ENCODE results near the gene E4F1. TPM values are rescaled to one million over a fixed set of nuclear protein-coding genes. Genes with fewer than 3 reads are reported as not detected.
"Not testable (repeated sequence)": the region's sequence is repeated elsewhere in the genome, so short reads cannot be mapped to it uniquely, and the experiment has no call there.

E4F1 gene
- polyA plus RNA-seq, 1 experiment, result 17.6 TPM

DNA sequence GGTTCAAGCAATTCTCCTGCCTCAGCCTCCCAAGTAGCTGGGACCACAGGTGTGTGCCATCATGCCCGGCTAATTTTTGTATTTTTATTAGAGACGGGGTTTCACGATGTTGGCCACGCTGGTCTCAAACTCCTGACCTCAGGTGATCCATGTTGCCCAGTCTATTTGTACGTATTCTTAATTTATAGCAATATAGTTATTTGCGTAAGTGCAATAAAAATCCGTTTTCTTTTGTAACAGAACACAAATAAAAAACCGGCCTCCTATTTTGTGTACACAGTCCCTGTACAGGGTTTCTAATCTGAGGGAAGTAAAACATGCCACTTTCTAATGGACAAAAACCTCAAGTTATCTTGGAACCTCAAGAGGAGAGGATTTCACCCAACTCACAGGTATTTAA is 36.9 kb downstream of the E4F1 start:
- Histone ChIP-seq H3K36me3 (ENCODE audit: control insufficient read depth, insufficient read depth, low read length) (peaks cover 26% of the 10 kb centered on the region), H3K4me3 (ENCODE audit: low read depth, low read length) (no peak overlapping the region)
- POLR2A ChIA-PET, result no interaction called here

DNA sequence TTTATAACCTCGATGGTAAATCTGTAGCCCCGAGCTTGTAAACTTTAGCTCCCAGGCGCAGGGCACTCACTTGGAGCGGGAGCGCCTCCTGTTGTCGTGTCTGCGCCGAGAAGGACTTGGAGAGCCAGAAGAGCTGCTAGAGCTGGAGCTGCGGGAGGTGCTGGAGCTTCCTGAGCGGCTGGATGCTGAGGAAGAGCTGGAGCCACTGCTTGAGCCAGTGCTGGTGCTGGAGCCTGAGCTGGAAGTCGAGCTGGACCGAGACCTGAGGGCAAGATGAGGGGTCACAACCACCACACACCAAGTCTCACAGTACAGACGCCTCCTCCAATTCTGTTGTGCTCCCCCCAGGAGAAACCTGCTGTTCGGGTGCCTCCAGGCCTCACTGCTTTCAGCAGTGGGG is 39.6 kb downstream of the E4F1 start:
- peaks cover 17% of the 10 kb centered on the region for H3K36me3 ChIP-seq (ENCODE audit: control insufficient read depth, insufficient read depth, low read length)
- H3K4me3 ChIP-seq (ENCODE audit: low read depth, low read length); H3K27me3 ChIP-seq (ENCODE audit: control insufficient read depth, insufficient read depth, low read length); CTCF ChIA-PET; POLR2A ChIA-PET; DNase-seq (ENCODE audit: low read depth): not testable (repeated sequence)

More for the DNA sequence above, 36.9 kb downstream of the E4F1 start:
- H3K27me3 ChIP-seq (ENCODE audit: control insufficient read depth, insufficient read depth, low read length), result no peaks in the 10 kb centered on the region
- no peak for DNase-seq (ENCODE audit: low read depth)
- TF ChIP-seq, protein P1, sequence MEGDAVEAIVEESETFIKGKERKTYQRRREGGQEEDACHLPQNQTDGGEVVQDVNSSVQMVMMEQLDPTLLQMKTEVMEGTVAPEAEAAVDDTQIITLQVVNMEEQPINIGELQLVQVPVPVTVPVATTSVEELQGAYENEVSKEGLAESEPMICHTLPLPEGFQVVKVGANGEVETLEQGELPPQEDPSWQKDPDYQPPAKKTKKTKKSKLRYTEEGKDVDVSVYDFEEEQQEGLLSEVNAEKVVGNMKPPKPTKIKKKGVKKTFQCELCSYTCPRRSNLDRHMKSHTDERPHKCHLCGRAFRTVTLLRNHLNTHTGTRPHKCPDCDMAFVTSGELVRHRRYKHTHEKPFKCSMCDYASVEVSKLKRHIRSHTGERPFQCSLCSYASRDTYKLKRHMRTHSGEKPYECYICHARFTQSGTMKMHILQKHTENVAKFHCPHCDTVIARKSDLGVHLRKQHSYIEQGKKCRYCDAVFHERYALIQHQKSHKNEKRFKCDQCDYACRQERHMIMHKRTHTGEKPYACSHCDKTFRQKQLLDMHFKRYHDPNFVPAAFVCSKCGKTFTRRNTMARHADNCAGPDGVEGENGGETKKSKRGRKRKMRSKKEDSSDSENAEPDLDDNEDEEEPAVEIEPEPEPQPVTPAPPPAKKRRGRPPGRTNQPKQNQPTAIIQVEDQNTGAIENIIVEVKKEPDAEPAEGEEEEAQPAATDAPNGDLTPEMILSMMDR (IDR thresholded peaks at IDR 0.05; ENCODE audit: insufficient read depth, low read depth, low read length), result no peak
- CTCF ChIA-PET, result no interaction called here

DNA sequence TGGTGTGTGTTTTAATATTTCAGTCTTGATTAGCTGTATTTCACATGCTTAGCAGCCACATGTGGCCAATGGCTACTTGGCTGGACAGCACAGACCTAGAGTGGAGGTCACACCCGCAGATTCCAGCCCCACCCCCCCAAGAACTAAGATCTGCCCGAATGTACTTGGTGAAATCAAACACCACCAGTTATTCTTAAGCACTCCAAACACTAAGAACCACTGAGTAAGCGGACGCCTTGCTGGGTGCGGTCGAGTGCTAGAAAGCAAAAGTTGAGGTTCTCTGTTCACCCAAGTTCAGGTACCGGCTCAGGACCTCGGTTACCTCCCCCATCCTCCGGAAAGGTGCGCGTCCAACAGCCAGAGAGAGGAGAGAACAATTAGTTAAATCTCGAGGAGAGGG is 43.5 kb downstream of the E4F1 start:
- CTCF ChIA-PET; H3K27me3 ChIP-seq (ENCODE audit: control insufficient read depth, insufficient read depth, low read length); POLR2A ChIA-PET; DNase-seq (ENCODE audit: low read depth): not testable (repeated sequence)
- H3K36me3 ChIP-seq (ENCODE audit: control insufficient read depth, insufficient read depth, low read length), result peaks cover 13% of the 10 kb centered on the region
- peak overlapping the region; percentile 74 for H3K4me3 ChIP-seq (ENCODE audit: low read depth, low read length)

DNA sequence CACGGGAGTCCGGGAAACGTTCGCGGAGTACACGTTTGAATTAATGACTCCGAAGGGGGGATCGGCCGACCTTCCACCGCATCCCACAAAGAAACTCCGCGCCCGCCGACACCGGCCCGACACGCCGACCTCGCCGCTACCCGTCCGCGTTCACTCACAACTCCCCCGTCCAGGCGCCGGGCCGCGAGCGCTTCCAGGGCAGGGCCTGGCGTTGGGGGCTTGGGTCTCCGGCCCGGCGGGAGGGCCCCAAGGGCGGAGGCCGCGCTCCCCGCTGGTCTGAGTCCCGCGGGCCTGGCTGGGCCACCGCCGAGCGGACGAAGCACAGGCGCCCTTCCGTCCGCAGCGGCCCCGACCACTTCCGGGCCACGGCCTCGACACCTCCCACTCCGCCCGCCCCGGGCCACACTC is 44.1 kb downstream of the E4F1 start:
- H3K27me3 ChIP-seq (ENCODE audit: control insufficient read depth, insufficient read depth, low read length); DNase-seq (ENCODE audit: low read depth); POLR2A ChIA-PET; CTCF ChIA-PET: not testable (repeated sequence)
- Histone ChIP-seq H3K4me3 (ENCODE audit: low read depth, low read length) (peak overlapping the region; percentile 74), H3K36me3 (ENCODE audit: control insufficient read depth, insufficient read depth, low read length) (peaks cover 13% of the 10 kb centered on the region)

DNA sequence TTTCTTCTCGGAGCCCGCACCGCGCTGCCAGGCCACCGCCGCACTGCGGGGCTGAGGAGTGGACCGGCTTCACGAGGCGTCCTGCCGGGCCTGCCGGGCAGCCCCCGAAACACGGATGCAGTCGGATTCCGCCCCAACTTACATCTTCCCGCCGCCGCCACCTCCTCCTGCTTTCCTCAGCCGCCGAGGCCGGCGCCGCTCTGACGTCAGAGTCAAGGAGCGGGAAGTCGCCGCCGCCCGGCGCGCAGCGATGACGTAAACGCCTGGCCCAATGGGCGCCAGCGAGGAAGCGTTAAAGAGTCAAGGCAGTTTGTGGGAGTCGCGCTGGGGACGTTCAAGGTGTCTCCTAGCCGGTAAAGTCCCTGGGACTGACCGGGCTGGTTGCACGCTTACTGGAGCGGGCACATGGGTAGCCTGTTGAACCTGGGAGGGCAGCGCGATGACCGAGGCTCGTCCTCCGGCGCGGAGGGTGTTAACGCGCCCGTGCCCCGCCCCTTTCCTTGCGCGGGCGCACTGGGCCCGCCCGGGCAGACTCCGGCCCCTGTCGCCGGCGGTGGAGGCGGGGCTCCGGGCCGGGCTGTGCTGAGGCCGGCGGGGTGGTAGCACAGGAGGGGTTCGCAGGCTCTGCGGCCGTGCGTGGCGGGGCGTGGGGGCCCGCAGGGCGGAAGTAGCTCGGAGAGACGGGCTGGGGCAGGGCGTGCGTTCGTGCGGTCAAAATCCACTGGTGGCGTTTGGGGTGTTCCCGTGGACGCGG is 44.7 kb downstream of the E4F1 start, which contains the start of gene RNPS1:
Gene RNPS1 (minus strand): TSS at position 214 of the 754 bp plus-strand sequence. CDS start 3,483 bp downstream, outside the sequence.
- Histone ChIP-seq H3K27me3 (ENCODE audit: control insufficient read depth, insufficient read depth, low read length) (no peaks in the 10 kb centered on the region), H3K4me3 (ENCODE audit: low read depth, low read length) (peak within 1 kb of the TSS; percentile 74), H3K36me3 (ENCODE audit: control insufficient read depth, insufficient read depth, low read length) (peaks cover 12% of the 10 kb centered on the region)
- peak; percentile 46 for DNase-seq (ENCODE audit: low read depth)
- ChIA-PET POLR2A (no interaction called here), CTCF (interaction anchor here (0.6 to 0.9 kb wide), 2 partner anchors 16 to 22 kb away, joined by 3 to 4 read pairs; no protein-coding TSS in a partner anchor)
- TF ChIP-seq, protein P1 (IDR thresholded peaks at IDR 0.05; ENCODE audit: insufficient read depth, low read depth, low read length), result no peak

DNA sequence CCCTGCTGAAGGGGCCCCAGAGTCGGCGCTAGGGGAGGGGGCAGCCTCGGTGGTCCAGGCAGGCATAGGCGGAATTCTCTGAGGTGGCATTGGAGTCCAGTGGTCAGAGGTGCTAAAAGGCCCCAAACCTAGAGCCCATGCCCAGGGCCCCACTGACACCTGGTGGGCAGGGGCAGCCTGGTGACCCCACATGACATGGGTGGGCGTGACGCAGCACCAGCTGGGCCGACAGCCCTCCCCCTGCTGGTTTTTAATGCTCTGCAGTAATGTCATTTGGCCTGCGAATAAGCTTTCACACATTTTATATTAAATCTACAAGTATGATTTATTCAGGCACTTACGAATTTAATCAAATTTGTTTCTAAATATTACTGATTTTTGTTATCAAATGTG is 46.7 kb downstream of the E4F1 start:
- TF ChIP-seq, protein P1 (IDR thresholded peaks at IDR 0.05; ENCODE audit: insufficient read depth, low read depth, low read length), result no peak
- CTCF ChIA-PET, result interaction anchor here (0.9 to 1.5 kb wide), 3 partner anchors 11 to 232 kb away, joined by 3 to 4 read pairs (median 3); no protein-coding TSS in a partner anchor
- POLR2A ChIA-PET, result no interaction called here
- Histone ChIP-seq H3K27me3 (ENCODE audit: control insufficient read depth, insufficient read depth, low read length) (no peaks in the 10 kb centered on the region), H3K36me3 (ENCODE audit: control insufficient read depth, insufficient read depth, low read length) (peaks cover 2% of the 10 kb centered on the region), H3K4me3 (ENCODE audit: low read depth, low read length) (no peak overlapping the region)
- no peak for DNase-seq (ENCODE audit: low read depth)
